Activated CD4-positive, alpha-beta memory T cell treated with anti-CD3 and anti-CD28 coated beads for 36 hours (primary cell): ENCODE data around the gene KRTAP4-12. TPM values are rescaled to one million over a fixed set of nuclear protein-coding genes. Genes with fewer than 3 reads are reported as not detected.
"Not testable (repeated sequence)": the region's sequence is repeated elsewhere in the genome, so short reads cannot be mapped to it uniquely, and the experiment has no call there.

Experiments used
- CTCF ChIA-PET: fragments of 350-600 bp; sonication (Branson Sonifier 250); formaldehyde crosslinking; loops from one replicate; lab custom pipeline; 2021; ENCODE audit warnings: antibody characterized with exemption, inconsistent platforms; lab: Charles Lee
- POLR2A ChIA-PET: fragments of 350-600 bp; sonication (Branson Sonifier 250); formaldehyde crosslinking; loops from one replicate; lab custom pipeline; 2021; ENCODE audit warnings: antibody characterized with exemption; lab: Charles Lee
- DNase-seq: peaks from one replicate; pipeline ENCODE4 v3.0.0-alpha.2; 2020
- H3K27ac Mint-ChIP-seq: one replicate; pipeline ENCODE4 v1.8.0; 2021; ENCODE audit warnings: mixed read lengths
- H3K27me3 Mint-ChIP-seq: one replicate; pipeline ENCODE4 v1.8.0; 2021; ENCODE audit warnings: mixed read lengths
- H3K36me3 Mint-ChIP-seq: one replicate; pipeline ENCODE4 v1.8.0; 2021; ENCODE audit warnings: mixed read lengths
- H3K4me1 Mint-ChIP-seq: one replicate; pipeline ENCODE4 v1.8.0; 2021; ENCODE audit warnings: low read depth, mixed read lengths
- H3K4me3 Mint-ChIP-seq: one replicate; pipeline ENCODE4 v1.8.0; 2021; ENCODE audit warnings: mild to moderate bottlenecking, mixed read lengths
- H3K9me3 Mint-ChIP-seq: one replicate; pipeline ENCODE4 v1.8.0; 2021; ENCODE audit warnings: mixed read lengths
- intact Hi-C: fragments of 100-400 bp; cut with micrococcal nuclease; formaldehyde crosslinking; loops from one replicate; pipeline ENCODE4 v1.15.1; 2023
- total RNA-seq, 2 experiments: library from RNA; stranded (reverse); gene quantifications; one replicate each; pipeline ENCODE4 v1.2.3, GENCODE V29; 2021

The KRTAP4-12 gene
- total RNA-seq: not detected

- intact Hi-C loops, H3K36me3 Mint-ChIP-seq, DNase-seq, H3K27ac Mint-ChIP-seq, H3K9me3 Mint-ChIP-seq, H3K27me3 Mint-ChIP-seq, POLR2A ChIA-PET, H3K4me3 Mint-ChIP-seq: not testable (repeated sequence)
- peaks cover 45% of the 10 kb centered on the region for H3K4me1 Mint-ChIP-seq
- CTCF ChIA-PET: interaction anchor here (1.3 to 1.4 kb wide), 2 partner anchors 425 to 539 kb away, joined by 3 read pairs; no protein-coding TSS in a partner anchor
Observed at GRCh38 chr17:41123991-41124371, at the start of gene KRTAP4-12. Gene KRTAP4-12 (minus strand): TSS chr17:41124182. CDS start chr17:41124122, 60 bp downstream.

- no peak overlapping the region for H3K27ac Mint-ChIP-seq
- intact Hi-C loops: no loop called here
- ChIA-PET POLR2A (no interaction called here), CTCF (no interaction called here)
- H3K36me3 Mint-ChIP-seq: no peaks in the 10 kb centered on the region
- no peaks in the 10 kb centered on the region for H3K27me3 Mint-ChIP-seq
- H3K9me3 Mint-ChIP-seq: no peaks in the 10 kb centered on the region
- H3K4me1 Mint-ChIP-seq: no peaks in the 10 kb centered on the region
- no peak for DNase-seq
- no peak overlapping the region for H3K4me3 Mint-ChIP-seq
Observed at GRCh38 chr17:41171886-41172285, 47.9 kb upstream of the KRTAP4-12 start.

- Mint-ChIP-seq H3K27me3 (no peaks in the 10 kb centered on the region), H3K9me3 (no peaks in the 10 kb centered on the region), H3K4me3 (no peak within 1 kb of the TSS), H3K36me3 (no peaks in the 10 kb centered on the region), H3K4me1 (no peaks in the 10 kb centered on the region), H3K27ac (no peak within 1 kb of the TSS)
- ChIA-PET POLR2A (no interaction called here), CTCF (no interaction called here)
- intact Hi-C loops: no loop called here
- DNase-seq: no peak
Observed at GRCh38 chr17:41168121-41168520, 44.1 kb upstream of the KRTAP4-12 start, which contains the start of gene KRTAP4-3. Gene KRTAP4-3 (minus strand): TSS chr17:41168221. CDS start chr17:41168172, 49 bp downstream.

GRCh38 chr17:41167561-41167960 is 43.6 kb upstream of the KRTAP4-12 start:
- DNase-seq: no peak
- intact Hi-C loops: no loop called here

GRCh38 chr17:41163828-41164227 is 39.8 kb upstream of the KRTAP4-12 start:
- no peak for DNase-seq
- POLR2A ChIA-PET: no interaction called here
- peaks cover 3% of the 10 kb centered on the region for H3K27me3 Mint-ChIP-seq
- no peaks in the 10 kb centered on the region for H3K4me1 Mint-ChIP-seq
- H3K36me3 Mint-ChIP-seq: no peaks in the 10 kb centered on the region
- no peak overlapping the region for H3K27ac Mint-ChIP-seq
- CTCF ChIA-PET: no interaction called here
- H3K9me3 Mint-ChIP-seq: no peaks in the 10 kb centered on the region
- intact Hi-C loops: no loop called here
- H3K4me3 Mint-ChIP-seq: no peak overlapping the region

More at GRCh38 chr17:41167561-41167960, 43.6 kb upstream of the KRTAP4-12 start:
- no peaks in the 10 kb centered on the region for H3K4me1 Mint-ChIP-seq
- no peaks in the 10 kb centered on the region for H3K36me3 Mint-ChIP-seq
- H3K4me3 Mint-ChIP-seq: no peak overlapping the region
- ChIA-PET POLR2A (no interaction called here), CTCF (no interaction called here)
- H3K27ac Mint-ChIP-seq: no peak overlapping the region
- no peaks in the 10 kb centered on the region for H3K27me3 Mint-ChIP-seq
- no peaks in the 10 kb centered on the region for H3K9me3 Mint-ChIP-seq

- intact Hi-C loops: no loop called here
- Mint-ChIP-seq H3K27me3 (peaks cover 7% of the 10 kb centered on the region), H3K36me3 (no peaks in the 10 kb centered on the region), H3K4me3 (no peak within 1 kb of the TSS), H3K27ac (no peak within 1 kb of the TSS), H3K9me3 (no peaks in the 10 kb centered on the region), H3K4me1 (no peaks in the 10 kb centered on the region)
- POLR2A ChIA-PET: no interaction called here
- CTCF ChIA-PET: no interaction called here
- no peak for DNase-seq
Observed at GRCh38 chr17:41160648-41161047, 36.7 kb upstream of the KRTAP4-12 start, which contains the start of gene KRTAP4-4. Gene KRTAP4-4 (minus strand): TSS chr17:41160748. CDS start chr17:41160691, 57 bp downstream.

- DNase-seq, H3K4me1 Mint-ChIP-seq, POLR2A ChIA-PET, H3K4me3 Mint-ChIP-seq, H3K27ac Mint-ChIP-seq, H3K27me3 Mint-ChIP-seq, H3K36me3 Mint-ChIP-seq, intact Hi-C loops, H3K9me3 Mint-ChIP-seq, CTCF ChIA-PET: not testable (repeated sequence)
Observed at GRCh38 chr17:41160190-41160589, 36.2 kb upstream of the KRTAP4-12 start.

- Mint-ChIP-seq H3K4me3 (no peak overlapping the region), H3K36me3 (no peaks in the 10 kb centered on the region), H3K9me3 (no peaks in the 10 kb centered on the region), H3K27me3 (peaks cover 4% of the 10 kb centered on the region), H3K4me1 (no peaks in the 10 kb centered on the region), H3K27ac (no peak overlapping the region)
- no peak for DNase-seq
- intact Hi-C loops: no loop called here
- POLR2A ChIA-PET: no interaction called here
- CTCF ChIA-PET: no interaction called here
Observed at GRCh38 chr17:41153856-41154255, 29.9 kb upstream of the KRTAP4-12 start.

- Mint-ChIP-seq H3K27me3 (peaks cover 2% of the 10 kb centered on the region), H3K36me3 (no peaks in the 10 kb centered on the region), H3K9me3 (no peaks in the 10 kb centered on the region), H3K27ac (no peak overlapping the region), H3K4me3 (no peak overlapping the region), H3K4me1 (no peaks in the 10 kb centered on the region)
- ChIA-PET POLR2A (no interaction called here), CTCF (no interaction called here)
- intact Hi-C loops: no loop called here
- DNase-seq: no peak
Observed at GRCh38 chr17:41151525-41151924, 27.5 kb upstream of the KRTAP4-12 start.

- intact Hi-C loops: no loop called here
- Mint-ChIP-seq H3K4me1 (no peaks in the 10 kb centered on the region), H3K27me3 (no peaks in the 10 kb centered on the region), H3K27ac (no peak overlapping the region), H3K9me3 (no peaks in the 10 kb centered on the region), H3K4me3 (no peak overlapping the region), H3K36me3 (no peaks in the 10 kb centered on the region)
- no peak for DNase-seq
- ChIA-PET CTCF (no interaction called here), POLR2A (no interaction called here)
Observed at GRCh38 chr17:41150026-41150425, 26.0 kb upstream of the KRTAP4-12 start.

GRCh38 chr17:41149652-41149985 is 25.6 kb upstream of the KRTAP4-12 start, which contains the start of gene KRTAP4-5:
Gene KRTAP4-5 (minus strand): TSS chr17:41149825. CDS start chr17:41149767, 58 bp downstream.
- H3K27me3 Mint-ChIP-seq: no peaks in the 10 kb centered on the region
- ChIA-PET CTCF (no interaction called here), POLR2A (no interaction called here)
- H3K36me3 Mint-ChIP-seq: no peaks in the 10 kb centered on the region
- no peak within 1 kb of the TSS for H3K27ac Mint-ChIP-seq
- DNase-seq: no peak
- H3K4me3 Mint-ChIP-seq: no peak within 1 kb of the TSS
- H3K4me1 Mint-ChIP-seq: no peaks in the 10 kb centered on the region
- H3K9me3 Mint-ChIP-seq: no peaks in the 10 kb centered on the region
- intact Hi-C loops: no loop called here

- H3K36me3 Mint-ChIP-seq, CTCF ChIA-PET, H3K27me3 Mint-ChIP-seq, H3K27ac Mint-ChIP-seq, DNase-seq, intact Hi-C loops, POLR2A ChIA-PET, H3K4me3 Mint-ChIP-seq, H3K9me3 Mint-ChIP-seq, H3K4me1 Mint-ChIP-seq: not testable (repeated sequence)
Observed at GRCh38 chr17:41148971-41149651, 25.1 kb upstream of the KRTAP4-12 start.
